HG03521 (cell line): ENCODE measurements around the gene EIF2B5.

ENCODE experiments used
- ATAC-seq: cut with Tn5 transposase; IDR thresholded peaks from one replicate; pipeline ENCODE4 v1.9.1; 2021; ENCODE audit warnings: mild to moderate bottlenecking, moderate library complexity; ENCODE audit not compliant: unreplicated experiment

Gene EIF2B5

GRCh38 chr3:184192889-184193288 lies 57.7 kb downstream of the EIF2B5 start:
- ATAC-seq, result no peak

- no peak for ATAC-seq
These were observed 58.9 kb downstream of the EIF2B5 start for GRCh38 chr3:184193991-184194539.
